ENCODE results near the gene C22orf23. TPM values are rescaled to one million over a fixed set of nuclear protein-coding genes. Genes with fewer than 3 reads are reported as not detected.

C22orf23 gene
- total and polyA plus RNA-seq, 10 of the 15 experiments (the other 5 are each of a cell fraction or from before 2014, with no cell fraction given): 0.04 to 0.38 (median 0.11) TPM; not detected in 5

DNA sequence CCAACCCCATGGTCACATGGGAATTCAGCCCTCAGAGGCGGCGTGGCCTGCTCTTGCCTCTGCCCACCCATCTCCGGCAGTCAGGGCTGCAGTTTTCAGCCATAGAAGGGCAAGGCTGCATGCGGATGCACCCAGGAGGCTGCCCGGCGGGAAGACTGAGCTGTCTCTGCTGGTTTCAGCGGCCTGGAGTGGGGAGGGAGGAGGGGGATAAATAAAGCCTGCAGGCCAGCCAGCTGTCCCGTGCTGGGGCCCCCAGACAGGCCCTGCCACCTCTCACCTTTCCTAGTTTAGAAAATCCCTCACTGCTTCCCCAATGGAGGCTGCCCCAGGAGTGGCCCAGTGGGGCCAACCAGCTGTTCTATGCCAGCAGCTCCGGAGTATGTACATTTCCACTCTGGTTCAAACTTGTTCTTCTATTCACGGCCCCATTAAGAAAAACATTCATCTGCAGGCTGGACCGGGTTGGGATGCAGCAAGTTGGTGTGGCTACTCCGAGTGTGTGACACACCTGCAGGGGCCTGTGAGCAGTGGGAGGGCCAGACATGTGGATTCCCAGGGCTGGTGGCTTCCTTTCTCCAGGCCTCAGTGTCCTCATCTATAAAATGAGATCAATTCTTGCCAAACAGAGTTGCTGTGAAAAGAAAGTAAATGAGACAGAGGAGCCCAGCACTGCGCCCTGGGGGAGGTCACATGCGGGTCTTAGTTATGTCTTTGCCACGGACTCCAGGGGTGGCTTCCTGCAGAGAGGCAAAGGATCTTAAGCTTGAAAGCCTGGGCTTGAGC lies 42.3 kb downstream of the C22orf23 start:
- Histone ChIP-seq H4K20me1 (ENCODE audit: control insufficient read depth, insufficient read depth) (no peaks in the 10 kb centered on the region), H3K9ac (ENCODE audit: control insufficient read depth, insufficient read depth, low read length) (no peak overlapping the region)
- TF ChIP-seq POLR2AphosphoS2 (IDR thresholded peaks at IDR 0.05; ENCODE audit: low read depth, low read length): no peak
- TF ChIP-seq, protein P1, sequence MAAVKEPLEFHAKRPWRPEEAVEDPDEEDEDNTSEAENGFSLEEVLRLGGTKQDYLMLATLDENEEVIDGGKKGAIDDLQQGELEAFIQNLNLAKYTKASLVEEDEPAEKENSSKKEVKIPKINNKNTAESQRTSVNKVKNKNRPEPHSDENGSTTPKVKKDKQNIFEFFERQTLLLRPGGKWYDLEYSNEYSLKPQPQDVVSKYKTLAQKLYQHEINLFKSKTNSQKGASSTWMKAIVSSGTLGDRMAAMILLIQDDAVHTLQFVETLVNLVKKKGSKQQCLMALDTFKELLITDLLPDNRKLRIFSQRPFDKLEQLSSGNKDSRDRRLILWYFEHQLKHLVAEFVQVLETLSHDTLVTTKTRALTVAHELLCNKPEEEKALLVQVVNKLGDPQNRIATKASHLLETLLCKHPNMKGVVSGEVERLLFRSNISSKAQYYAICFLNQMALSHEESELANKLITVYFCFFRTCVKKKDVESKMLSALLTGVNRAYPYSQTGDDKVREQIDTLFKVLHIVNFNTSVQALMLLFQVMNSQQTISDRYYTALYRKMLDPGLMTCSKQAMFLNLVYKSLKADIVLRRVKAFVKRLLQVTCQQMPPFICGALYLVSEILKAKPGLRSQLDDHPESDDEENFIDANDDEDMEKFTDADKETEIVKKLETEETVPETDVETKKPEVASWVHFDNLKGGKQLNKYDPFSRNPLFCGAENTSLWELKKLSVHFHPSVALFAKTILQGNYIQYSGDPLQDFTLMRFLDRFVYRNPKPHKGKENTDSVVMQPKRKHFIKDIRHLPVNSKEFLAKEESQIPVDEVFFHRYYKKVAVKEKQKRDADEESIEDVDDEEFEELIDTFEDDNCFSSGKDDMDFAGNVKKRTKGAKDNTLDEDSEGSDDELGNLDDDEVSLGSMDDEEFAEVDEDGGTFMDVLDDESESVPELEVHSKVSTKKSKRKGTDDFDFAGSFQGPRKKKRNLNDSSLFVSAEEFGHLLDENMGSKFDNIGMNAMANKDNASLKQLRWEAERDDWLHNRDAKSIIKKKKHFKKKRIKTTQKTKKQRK (IDR thresholded peaks at IDR 0.05; ENCODE audit: low read depth, low read length): no peak
- TF ChIP-seq KDM1A (IDR thresholded peaks at IDR 0.05; ENCODE audit: borderline replicate concordance): no peak
- TF ChIP-seq FOXM1 (IDR thresholded peaks at IDR 0.05; ENCODE audit: low read depth, low read length): no peak
- TF ChIP-seq STAT1 (conservative IDR thresholded peaks at IDR 0.05): no peak
- TF ChIP-seq PAX8 (IDR thresholded peaks at IDR 0.05): no peak
- TF ChIP-seq IKZF2 (IDR thresholded peaks at IDR 0.05): no peak
- TF ChIP-seq RUNX3 (IDR thresholded peaks at IDR 0.05; ENCODE audit: low read length): no peak
- no peak for TF ChIP-seq MEF2A (IDR thresholded peaks at IDR 0.05; ENCODE audit: insufficient read depth, low read depth, low read length)
- no peak for TF ChIP-seq RELA (IDR thresholded peaks at IDR 0.05; ENCODE audit: borderline replicate concordance, partially characterized antibody)
- TF ChIP-seq, protein P2, sequence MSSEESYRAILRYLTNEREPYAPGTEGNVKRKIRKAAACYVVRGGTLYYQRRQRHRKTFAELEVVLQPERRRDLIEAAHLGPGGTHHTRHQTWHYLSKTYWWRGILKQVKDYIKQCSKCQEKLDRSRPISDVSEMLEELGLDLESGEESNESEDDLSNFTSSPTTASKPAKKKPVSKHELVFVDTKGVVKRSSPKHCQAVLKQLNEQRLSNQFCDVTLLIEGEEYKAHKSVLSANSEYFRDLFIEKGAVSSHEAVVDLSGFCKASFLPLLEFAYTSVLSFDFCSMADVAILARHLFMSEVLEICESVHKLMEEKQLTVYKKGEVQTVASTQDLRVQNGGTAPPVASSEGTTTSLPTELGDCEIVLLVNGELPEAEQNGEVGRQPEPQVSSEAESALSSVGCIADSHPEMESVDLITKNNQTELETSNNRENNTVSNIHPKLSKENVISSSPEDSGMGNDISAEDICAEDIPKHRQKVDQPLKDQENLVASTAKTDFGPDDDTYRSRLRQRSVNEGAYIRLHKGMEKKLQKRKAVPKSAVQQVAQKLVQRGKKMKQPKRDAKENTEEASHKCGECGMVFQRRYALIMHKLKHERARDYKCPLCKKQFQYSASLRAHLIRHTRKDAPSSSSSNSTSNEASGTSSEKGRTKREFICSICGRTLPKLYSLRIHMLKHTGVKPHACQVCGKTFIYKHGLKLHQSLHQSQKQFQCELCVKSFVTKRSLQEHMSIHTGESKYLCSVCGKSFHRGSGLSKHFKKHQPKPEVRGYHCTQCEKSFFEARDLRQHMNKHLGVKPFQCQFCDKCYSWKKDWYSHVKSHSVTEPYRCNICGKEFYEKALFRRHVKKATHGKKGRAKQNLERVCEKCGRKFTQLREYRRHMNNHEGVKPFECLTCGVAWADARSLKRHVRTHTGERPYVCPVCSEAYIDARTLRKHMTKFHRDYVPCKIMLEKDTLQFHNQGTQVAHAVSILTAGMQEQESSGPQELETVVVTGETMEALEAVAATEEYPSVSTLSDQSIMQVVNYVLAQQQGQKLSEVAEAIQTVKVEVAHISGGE (CRISPR knock-in tag; IDR thresholded peaks at IDR 0.05): no peak
- TF ChIP-seq, protein P3, sequence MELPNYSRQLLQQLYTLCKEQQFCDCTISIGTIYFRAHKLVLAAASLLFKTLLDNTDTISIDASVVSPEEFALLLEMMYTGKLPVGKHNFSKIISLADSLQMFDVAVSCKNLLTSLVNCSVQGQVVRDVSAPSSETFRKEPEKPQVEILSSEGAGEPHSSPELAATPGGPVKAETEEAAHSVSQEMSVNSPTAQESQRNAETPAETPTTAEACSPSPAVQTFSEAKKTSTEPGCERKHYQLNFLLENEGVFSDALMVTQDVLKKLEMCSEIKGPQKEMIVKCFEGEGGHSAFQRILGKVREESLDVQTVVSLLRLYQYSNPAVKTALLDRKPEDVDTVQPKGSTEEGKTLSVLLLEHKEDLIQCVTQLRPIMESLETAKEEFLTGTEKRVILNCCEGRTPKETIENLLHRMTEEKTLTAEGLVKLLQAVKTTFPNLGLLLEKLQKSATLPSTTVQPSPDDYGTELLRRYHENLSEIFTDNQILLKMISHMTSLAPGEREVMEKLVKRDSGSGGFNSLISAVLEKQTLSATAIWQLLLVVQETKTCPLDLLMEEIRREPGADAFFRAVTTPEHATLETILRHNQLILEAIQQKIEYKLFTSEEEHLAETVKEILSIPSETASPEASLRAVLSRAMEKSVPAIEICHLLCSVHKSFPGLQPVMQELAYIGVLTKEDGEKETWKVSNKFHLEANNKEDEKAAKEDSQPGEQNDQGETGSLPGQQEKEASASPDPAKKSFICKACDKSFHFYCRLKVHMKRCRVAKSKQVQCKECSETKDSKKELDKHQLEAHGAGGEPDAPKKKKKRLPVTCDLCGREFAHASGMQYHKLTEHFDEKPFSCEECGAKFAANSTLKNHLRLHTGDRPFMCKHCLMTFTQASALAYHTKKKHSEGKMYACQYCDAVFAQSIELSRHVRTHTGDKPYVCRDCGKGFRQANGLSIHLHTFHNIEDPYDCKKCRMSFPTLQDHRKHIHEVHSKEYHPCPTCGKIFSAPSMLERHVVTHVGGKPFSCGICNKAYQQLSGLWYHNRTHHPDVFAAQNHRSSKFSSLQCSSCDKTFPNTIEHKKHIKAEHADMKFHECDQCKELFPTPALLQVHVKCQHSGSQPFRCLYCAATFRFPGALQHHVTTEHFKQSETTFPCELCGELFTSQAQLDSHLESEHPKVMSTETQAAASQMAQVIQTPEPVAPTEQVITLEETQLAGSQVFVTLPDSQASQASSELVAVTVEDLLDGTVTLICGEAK (IDR thresholded peaks at IDR 0.05; ENCODE audit: borderline replicate concordance): no peak

More for the DNA sequence above, 42.3 kb downstream of the C22orf23 start:
- WGBS (ENCODE audit: insufficient coverage, insufficient replicate concordance, low lambda C conversion rate, missing lambda C conversion rate): 86% methylated on average over 15 of the region's 15 CpGs
- in situ Hi-C loops (cut with MboI) (no loop called here), intact Hi-C loops (cut with micrococcal nuclease; ENCODE audit: unreplicated experiment) (no loop called here)
- H2AFZ ChIP-seq (ENCODE audit: control insufficient read depth, low read depth, low read length): no peak overlapping the region
- CTCF ChIA-PET: interaction anchor here (0.7 to 1.5 kb wide), 2 partner anchors 7 to 13 kb away, joined by 3 read pairs; no protein-coding TSS in a partner anchor
- no TSS peak for BruUV-seq (replicated peaks)
- FAIRE-seq (no peak), DNase-seq (ENCODE audit: low read depth, low spot score) (no peak), ATAC-seq (no peak)
- POLR2A ChIA-PET: interaction anchor here (0.5 kb wide), 2 partner anchors 31 to 44 kb away, joined by 3 to 4 read pairs; no protein-coding TSS in a partner anchor
- H3K4me1 ChIP-seq (ENCODE audit: control insufficient read depth, insufficient read depth, low read length): no peaks in the 10 kb centered on the region
- SMC1A ChIA-PET (ENCODE audit: uncharacterized antibody, unreplicated experiment): interaction anchor here (0.7 kb wide), 1 partner anchor 15 kb away, joined by 3 read pairs; no protein-coding TSS in a partner anchor
- no peak overlapping the region for H3K27ac ChIP-seq (ENCODE audit: control insufficient read depth, insufficient read depth)
- H3K9me3 ChIP-seq (replicated peaks; ENCODE audit: control insufficient read depth, insufficient read depth, low read length): no peaks in the 10 kb centered on the region
- H3K36me3 ChIP-seq (ENCODE audit: control insufficient read depth in 2 of 2, insufficient read depth in 2 of 2, low read length in 1 of 2): no peaks in the 10 kb centered on the region
- RAD21 ChIA-PET (ENCODE audit: unreplicated experiment): no interaction called here
- H3K27me3 ChIP-seq (replicated peaks in 1 of 2; ENCODE audit: control insufficient read depth in 2 of 2, insufficient read depth in 2 of 2, low read length in 1 of 2): no peaks in the 10 kb centered on the region
- no peak overlapping the region for H3K4me3 ChIP-seq
- H3K4me2 ChIP-seq (ENCODE audit: control insufficient read depth, insufficient read depth): no peak overlapping the region
- peaks cover 2% of the 10 kb centered on the region; the same call in 1 of the 2 replicates for H3K79me2 ChIP-seq (ENCODE audit: control insufficient read depth, insufficient read depth, low read length)

All from GM12878 (cell line).